Chondrocyte (in vitro differentiated cells): ENCODE measurements around the gene SSTR1. TPM values are rescaled to one million over a fixed set of nuclear protein-coding genes. Genes with fewer than 3 reads are reported as not detected.

Experiments used
- DNase-seq: peaks from one replicate; pipeline ENCODE4 v3.0.0; 2021; ENCODE audit warnings: mixed read lengths, low spot score
- H3K27ac Mint-ChIP-seq: one replicate; pipeline ENCODE4 v1.8.0; 2021; ENCODE audit warnings: mild to moderate bottlenecking, moderate library complexity, mixed read lengths; ENCODE audit not compliant: unreplicated experiment
- H3K27me3 Mint-ChIP-seq: 2 replicates; pipeline ENCODE4 v1.8.0; 2021; ENCODE audit warnings: low read depth, mixed read lengths
- H3K36me3 Mint-ChIP-seq: 2 replicates; pipeline ENCODE4 v1.8.0; 2021; ENCODE audit warnings: low read depth, mixed read lengths
- H3K4me1 Mint-ChIP-seq: 2 replicates; pipeline ENCODE4 v1.8.0; 2021; ENCODE audit warnings: low read depth, mild to moderate bottlenecking, mixed read lengths
- H3K4me3 Mint-ChIP-seq: one replicate; pipeline ENCODE4 v1.8.0; 2021; ENCODE audit warnings: mild to moderate bottlenecking, moderate library complexity, mixed read lengths; ENCODE audit not compliant: unreplicated experiment
- H3K9me3 Mint-ChIP-seq: 2 replicates; pipeline ENCODE4 v1.8.0; 2021; ENCODE audit warnings: low read depth, mixed read lengths
- total RNA-seq: library from RNA; stranded (reverse); gene quantifications from 3 replicates; pipeline ENCODE4 v1.2.1, GENCODE V29; 2021
- TF ChIP-seq, protein P1 (sequence below): fragments of 200-600 bp; sonication (generic); IDR thresholded peaks from 2 replicates; pipeline ENCODE4 v1.5.0; 2021; ENCODE audit warnings: antibody characterized with exemption, mild to moderate bottlenecking, moderate library complexity

Gene SSTR1
- total RNA-seq, 1 donor from 2014 or later = not detected

DNA sequence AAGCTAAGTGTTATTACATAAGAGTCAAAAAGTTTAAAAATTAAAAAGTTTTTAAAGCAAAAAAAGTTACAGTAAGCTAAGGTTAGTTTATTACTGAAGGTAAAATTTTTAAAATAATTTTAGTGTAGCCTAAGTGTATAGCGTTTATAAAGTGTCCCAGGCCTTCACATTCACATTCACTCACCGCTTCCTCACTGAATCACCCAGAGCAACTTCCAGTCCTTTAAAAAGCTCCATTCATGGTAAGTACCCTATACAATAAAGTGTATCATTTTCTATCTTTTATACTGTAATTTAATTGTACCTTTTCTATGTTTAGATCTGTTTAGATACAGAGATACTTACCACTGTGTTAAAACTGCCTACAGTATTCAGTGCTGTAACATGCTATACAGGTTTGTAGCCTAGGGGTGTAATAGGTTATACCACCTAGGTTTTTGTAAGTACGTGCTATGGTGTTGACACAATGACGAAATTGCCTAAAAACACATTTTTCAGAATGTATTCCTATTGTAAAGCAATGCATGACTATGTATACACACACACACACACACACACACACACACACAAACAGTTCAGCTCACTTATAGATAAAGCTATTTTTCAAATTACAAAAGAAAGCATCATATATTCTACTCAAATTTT is 44.5 kb downstream of the SSTR1 start:
- H3K27ac Mint-ChIP-seq = no peak overlapping the region
- H3K4me3 Mint-ChIP-seq = no peak overlapping the region
- H3K4me1 Mint-ChIP-seq = peaks cover 4% of the 10 kb centered on the region
- no peaks in the 10 kb centered on the region for H3K36me3 Mint-ChIP-seq
- peaks cover 25% of the 10 kb centered on the region for H3K27me3 Mint-ChIP-seq
- no peak for DNase-seq
- TF ChIP-seq, protein P1, sequence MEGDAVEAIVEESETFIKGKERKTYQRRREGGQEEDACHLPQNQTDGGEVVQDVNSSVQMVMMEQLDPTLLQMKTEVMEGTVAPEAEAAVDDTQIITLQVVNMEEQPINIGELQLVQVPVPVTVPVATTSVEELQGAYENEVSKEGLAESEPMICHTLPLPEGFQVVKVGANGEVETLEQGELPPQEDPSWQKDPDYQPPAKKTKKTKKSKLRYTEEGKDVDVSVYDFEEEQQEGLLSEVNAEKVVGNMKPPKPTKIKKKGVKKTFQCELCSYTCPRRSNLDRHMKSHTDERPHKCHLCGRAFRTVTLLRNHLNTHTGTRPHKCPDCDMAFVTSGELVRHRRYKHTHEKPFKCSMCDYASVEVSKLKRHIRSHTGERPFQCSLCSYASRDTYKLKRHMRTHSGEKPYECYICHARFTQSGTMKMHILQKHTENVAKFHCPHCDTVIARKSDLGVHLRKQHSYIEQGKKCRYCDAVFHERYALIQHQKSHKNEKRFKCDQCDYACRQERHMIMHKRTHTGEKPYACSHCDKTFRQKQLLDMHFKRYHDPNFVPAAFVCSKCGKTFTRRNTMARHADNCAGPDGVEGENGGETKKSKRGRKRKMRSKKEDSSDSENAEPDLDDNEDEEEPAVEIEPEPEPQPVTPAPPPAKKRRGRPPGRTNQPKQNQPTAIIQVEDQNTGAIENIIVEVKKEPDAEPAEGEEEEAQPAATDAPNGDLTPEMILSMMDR = no peak
- no peaks in the 10 kb centered on the region for H3K9me3 Mint-ChIP-seq

DNA sequence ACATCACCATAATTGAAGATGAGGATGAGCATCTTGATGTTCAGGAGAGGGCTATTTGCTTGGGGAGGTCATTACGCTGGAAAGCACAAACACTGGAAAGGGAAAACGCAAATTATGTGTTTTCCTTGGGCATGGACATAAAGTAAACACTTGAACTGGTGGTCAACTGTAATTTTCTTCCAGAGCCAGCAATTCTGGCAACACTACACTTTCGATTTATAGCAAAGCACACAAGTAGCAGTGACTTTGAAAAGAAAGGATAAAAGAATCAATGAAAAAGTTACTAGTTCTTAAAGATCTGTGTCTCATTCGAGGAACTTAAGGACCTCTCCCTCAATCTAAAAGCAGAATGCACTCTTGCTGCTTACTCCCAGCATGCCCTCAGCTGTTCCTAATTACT is 46.0 kb downstream of the SSTR1 start:
- H3K4me3 Mint-ChIP-seq = no peak overlapping the region
- no peak for DNase-seq
- TF ChIP-seq, protein P1 = no peak
- no peaks in the 10 kb centered on the region for H3K36me3 Mint-ChIP-seq
- peaks cover 4% of the 10 kb centered on the region for H3K4me1 Mint-ChIP-seq
- no peaks in the 10 kb centered on the region for H3K9me3 Mint-ChIP-seq
- H3K27ac Mint-ChIP-seq = no peak overlapping the region
- peaks cover 32% of the 10 kb centered on the region for H3K27me3 Mint-ChIP-seq

DNA sequence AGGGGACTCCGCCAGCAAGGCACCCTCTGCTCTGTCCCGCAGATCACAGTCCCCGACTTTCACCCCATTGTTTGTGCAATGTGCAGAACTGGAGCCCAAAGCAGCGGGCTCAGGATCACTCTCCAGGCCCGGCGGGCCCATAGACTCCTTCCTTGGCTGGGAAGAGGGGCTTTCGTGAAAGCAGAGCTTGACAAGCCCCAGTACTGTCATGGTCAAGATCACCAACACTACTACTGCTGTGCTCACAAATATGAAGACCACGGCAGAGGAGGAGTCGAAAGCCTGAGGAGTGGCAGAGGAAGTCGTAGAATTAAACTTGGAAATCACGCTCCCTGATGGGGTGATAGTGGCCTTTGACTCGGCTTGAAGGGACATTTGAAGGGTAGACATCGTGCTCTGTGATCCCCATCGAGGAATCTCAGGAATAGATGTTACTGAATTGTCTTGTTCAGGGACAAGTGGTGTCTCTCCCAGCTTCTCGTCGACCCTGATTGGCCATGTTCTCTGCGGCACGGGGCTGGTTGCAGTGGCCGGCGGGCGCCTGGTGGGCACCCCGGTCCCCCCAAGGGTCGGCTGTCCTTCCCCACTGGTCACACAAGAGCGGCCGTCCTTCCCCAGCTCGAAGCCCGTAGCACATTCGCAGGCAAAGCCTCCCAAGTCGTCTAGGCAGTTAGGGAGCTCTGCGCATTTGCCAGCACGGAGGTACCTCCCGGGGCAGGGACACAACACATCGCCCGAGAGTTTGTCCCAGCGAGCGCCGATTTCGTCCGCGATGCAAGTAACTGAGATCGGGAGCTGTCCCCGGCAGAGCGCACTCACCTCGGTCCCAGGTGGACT is 47.1 kb downstream of the SSTR1 start:
- H3K9me3 Mint-ChIP-seq = no peaks in the 10 kb centered on the region
- H3K36me3 Mint-ChIP-seq = no peaks in the 10 kb centered on the region
- no peak overlapping the region for H3K27ac Mint-ChIP-seq
- peaks cover 32% of the 10 kb centered on the region for H3K27me3 Mint-ChIP-seq
- H3K4me1 Mint-ChIP-seq = peaks cover 4% of the 10 kb centered on the region
- TF ChIP-seq, protein P1 = no peak
- H3K4me3 Mint-ChIP-seq = no peak overlapping the region
- no peak for DNase-seq

DNA sequence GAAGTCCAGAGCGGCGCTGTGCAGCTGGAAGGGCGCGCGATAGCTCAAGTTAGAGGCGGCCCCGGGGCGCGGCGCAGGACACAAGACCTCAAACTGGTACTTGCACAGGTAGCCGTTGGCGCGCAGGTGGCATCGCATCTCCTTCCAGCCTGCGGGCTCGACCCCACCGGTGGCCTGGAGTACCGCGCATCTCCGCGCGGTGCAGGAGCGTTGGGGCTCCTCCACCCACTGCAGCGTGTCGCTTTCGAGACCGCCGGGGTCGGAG is 47.6 kb downstream of the SSTR1 start:
- H3K36me3 Mint-ChIP-seq = no peaks in the 10 kb centered on the region
- TF ChIP-seq, protein P1 = no peak
- H3K27ac Mint-ChIP-seq = no peak overlapping the region
- H3K27me3 Mint-ChIP-seq = peaks cover 32% of the 10 kb centered on the region
- H3K4me3 Mint-ChIP-seq = no peak overlapping the region
- H3K9me3 Mint-ChIP-seq = no peaks in the 10 kb centered on the region
- DNase-seq = peak; percentile 82
- peaks cover 4% of the 10 kb centered on the region for H3K4me1 Mint-ChIP-seq

DNA sequence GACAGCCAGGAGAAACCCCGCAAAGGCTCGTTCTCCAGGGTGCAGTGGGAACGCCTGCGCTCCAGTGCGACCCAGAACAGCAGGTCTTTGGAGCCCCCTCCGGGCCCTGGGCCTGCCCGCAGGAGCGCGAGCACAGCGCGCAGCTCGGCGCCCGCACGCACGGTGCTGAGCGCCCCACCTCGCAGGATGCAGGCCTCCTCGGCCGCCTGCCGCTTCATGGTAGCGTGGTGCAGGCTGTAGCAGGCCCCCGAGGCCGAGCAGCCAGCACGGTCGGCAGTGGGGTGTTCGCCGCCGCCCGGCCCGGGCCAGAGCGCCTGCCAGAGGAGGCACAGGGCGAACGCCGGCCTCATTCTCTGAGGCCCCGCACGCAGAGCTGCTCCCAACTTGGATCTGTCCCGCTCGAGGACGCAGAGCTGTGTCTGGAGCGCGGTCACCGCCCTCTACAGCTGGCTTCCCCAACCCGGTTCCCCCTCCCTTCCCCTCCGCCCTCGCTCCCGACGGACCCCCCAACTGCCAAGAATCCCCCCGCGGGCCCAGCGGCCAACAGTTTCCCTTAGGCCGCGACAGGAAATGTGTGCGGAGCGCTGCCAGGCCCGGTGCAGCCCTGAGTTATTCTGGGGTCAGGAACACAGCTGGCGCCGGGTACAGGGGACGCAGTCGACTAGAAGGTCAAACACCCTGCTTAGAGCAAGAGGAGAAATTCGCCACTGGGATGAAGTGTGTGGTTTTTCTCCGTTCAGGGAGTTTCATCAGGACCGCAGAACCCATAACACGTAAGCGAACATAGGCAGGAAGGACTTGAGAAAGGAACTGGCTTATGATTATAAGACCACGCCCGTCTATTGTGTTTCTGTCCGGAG is 48.2 kb downstream of the SSTR1 start, which contains the start of gene CLEC14A:
Gene CLEC14A, minus strand, starts transcription at position 421 of the 860 bp plus-strand sequence. Its CDS starts 71 bp downstream, at position 350.
- H3K4me1 Mint-ChIP-seq = peaks cover 4% of the 10 kb centered on the region
- peak within 1 kb of the TSS; percentile 9 for H3K4me3 Mint-ChIP-seq
- TF ChIP-seq, protein P1 = no peak
- H3K9me3 Mint-ChIP-seq = peaks cover 2% of the 10 kb centered on the region
- no peaks in the 10 kb centered on the region for H3K36me3 Mint-ChIP-seq
- DNase-seq = peak; percentile 68
- H3K27ac Mint-ChIP-seq = no peak within 1 kb of the TSS
- peaks cover 32% of the 10 kb centered on the region for H3K27me3 Mint-ChIP-seq
